GM03348 (cell line): Measurements from ENCODE around the gene AIRE.
"Not testable (repeated sequence)": the region's sequence is repeated elsewhere in the genome, so short reads cannot be mapped to it uniquely, and the experiment has no call there.

Source experiments
- DNase-seq: peaks from one replicate; pipeline ENCODE4 v3.0.0; 2012; ENCODE audit warnings: low spot score

Gene AIRE

DNA sequence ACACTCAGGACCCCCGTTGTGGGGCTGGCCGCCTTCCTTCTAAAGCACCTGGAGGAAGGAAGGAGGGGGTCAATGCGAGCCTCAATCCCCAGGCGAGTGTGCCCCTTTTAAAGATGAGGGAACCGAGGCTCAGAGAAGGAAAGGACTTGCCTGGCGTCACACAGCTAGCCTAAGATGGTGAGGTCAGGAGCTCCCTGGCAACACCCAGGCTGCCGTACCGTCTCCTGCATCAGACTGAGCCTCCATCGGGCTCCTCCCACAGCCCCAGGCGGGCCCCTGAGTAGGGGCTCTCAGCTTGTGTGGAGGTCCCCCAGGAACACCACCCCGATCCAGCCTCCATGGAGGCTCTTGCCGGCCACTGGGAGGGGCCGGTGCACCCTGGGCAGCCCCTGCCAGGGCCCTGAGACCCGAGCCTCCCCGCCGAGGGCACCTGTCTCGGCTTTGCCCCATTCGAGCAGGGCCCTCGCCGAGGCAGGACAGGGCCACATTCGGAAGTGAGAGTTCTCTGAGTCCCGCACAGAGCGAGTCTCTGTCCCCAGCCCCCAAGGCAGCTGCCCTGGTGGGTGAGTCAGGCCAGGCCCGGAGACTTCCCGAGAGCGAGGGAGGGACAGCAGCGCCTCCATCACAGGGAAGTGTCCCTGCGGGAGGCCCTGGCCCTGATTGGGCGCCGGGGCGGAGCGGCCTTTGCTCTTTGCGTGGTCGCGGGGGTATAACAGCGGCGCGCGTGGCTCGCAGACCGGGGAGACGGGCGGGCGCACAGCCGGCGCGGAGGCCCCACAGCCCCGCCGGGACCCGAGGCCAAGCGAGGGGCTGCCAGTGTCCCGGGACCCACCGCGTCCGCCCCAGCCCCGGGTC, at the start of gene AIRE:
TSS of gene AIRE (plus strand) at position 739 of the 855 bp plus-strand sequence. CDS start 131 bp downstream, outside the sequence.
- DNase-seq = peak; percentile 62

DNA sequence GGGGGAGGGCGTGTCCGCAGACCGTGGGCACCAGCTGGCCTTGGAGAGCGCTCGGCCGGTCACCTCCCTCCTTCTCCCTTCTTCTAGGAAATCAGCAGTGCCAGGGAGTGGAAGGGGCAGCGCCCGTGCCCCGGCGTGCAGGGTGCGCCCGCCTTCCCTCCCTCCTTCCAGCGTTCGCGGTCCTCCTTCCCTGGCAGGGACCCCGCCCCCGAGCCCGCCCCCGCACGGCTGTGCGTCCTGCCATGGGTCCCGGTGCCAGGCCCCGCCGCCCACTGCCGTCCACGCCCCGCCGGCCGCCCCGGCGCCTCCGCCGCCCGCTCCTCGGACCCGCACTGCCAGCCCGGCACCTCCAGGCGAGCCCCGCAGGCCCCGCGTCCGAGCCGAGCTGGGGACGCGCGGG, 45.3 kb upstream of the AIRE start:
- not testable (repeated sequence) for DNase-seq

DNA sequence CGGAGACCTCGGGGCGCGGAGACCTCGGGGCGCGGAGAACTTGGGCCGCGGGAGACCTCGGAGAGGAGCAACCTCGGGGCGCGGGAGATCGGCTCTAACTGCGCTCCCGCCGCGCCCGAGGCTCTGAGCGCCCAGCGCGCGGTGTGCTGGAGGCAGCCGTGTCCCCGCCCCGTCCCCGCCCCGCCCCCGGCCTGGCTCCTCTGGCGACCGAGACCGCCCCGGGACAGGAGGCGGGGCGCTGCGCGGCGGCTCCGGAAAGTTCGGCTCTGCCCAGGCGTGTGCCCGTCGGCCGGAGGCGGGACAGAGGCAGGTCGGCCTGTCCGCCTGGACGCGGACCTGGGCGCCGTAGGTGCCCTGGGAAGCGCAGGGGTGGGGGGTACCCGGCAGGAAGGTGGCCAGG, 44.8 kb upstream of the AIRE start, which contains the start of gene ICOSLG:
TSS of gene ICOSLG (minus strand) at position 102 of the 400 bp plus-strand sequence. CDS start 126 bp downstream, outside the sequence.
- not testable (repeated sequence) for DNase-seq

DNA sequence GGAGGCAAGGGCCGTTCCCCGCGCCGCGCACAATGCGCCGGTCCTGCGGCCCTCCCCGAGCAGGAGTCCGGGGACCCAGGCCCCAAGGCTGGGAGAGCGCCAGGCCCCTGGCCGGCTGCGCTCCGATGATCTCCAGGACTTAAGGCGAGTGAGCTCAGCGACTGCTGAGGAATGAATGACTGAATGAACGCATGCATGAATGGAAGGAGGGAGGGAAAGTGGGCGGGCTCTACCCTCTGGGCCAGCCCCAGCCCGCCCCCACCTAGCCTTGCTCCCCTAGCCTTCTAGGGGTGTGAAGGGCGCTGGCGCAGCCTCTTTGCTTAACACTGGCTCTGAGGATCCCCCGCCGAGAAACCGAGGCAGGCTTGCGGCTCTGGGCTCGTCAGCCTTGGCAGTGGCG, 44.4 kb upstream of the AIRE start:
- DNase-seq = not testable (repeated sequence)

DNA sequence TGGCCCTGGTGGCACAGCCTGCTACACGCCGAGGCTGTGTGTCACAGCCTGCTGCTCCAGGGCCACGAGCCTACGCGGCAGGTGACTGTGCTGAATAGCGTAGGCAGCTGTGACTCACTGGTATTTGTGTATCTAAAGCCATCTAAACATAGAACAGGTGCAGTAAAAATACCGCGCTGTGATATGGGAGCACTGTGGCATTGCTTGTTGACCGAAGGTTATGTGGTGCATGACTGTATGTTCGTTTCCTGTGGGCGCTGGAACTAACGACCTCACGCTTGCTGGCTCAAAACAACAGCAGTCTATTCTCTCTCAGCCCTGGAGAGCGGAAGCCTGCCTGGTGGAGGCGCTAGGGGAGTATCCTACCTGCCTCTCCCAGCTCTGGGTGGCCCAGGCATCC, 41.7 kb upstream of the AIRE start:
- DNase-seq = not testable (repeated sequence)

DNA sequence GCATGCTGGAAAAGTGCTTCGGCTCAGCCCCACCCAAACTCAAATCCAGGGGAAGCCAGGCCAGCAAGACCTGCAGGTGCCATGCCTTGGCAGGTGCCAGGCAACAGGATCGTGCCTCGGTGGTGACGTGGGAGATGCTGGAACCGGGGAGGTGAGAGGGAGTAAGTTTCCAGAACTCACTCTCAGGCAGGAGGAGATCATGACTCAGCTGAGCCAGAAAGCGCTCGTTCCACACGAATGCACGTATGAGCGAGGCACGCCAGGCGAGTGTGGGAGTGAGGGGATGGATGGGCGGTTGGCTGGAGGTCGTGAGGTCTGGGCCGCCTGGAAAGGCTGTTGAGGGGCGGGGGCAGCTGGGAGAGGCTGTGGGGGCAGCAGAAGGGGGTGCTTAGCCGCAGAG, 37.8 kb upstream of the AIRE start:
- DNase-seq = not testable (repeated sequence)

DNA sequence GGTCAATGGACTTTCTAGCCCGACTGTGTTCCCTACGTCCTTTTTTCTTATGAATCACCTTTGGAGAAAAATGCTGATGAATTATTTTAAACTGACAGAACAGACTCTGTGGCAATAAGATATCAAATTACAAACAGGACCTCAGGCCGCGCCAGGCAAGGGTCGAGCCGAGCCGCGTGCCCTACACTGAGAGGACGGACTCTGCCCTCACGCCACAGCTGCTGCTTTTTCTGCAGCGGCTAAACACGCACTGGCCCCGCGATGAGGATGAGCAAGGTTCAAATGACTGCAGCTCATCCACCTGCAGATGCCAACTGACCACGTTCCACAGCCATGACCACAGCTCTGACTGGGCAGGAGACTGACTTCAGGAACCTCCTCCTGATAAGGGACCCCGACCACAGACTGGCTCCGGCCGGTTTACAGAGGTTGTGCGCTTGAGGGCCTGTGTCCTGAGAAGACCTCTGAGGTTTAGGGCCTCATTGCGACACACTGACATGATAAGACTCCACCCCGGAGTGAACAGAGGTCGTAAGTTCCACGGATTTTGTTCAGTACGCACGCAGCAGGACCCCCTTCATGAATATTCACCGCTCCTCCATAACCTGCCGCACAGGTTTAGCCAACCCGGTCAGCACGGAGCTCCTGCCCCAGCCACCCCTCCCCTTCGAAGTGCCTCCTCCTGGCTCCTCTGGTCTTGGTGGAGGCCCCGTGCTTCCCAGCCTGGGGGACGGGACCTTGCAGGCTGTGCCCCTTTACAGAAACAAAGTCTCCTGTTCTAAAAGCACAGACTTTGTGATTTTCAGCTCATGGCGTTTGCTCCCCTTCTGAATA, 36.3 kb upstream of the AIRE start:
- not testable (repeated sequence) for DNase-seq

DNA sequence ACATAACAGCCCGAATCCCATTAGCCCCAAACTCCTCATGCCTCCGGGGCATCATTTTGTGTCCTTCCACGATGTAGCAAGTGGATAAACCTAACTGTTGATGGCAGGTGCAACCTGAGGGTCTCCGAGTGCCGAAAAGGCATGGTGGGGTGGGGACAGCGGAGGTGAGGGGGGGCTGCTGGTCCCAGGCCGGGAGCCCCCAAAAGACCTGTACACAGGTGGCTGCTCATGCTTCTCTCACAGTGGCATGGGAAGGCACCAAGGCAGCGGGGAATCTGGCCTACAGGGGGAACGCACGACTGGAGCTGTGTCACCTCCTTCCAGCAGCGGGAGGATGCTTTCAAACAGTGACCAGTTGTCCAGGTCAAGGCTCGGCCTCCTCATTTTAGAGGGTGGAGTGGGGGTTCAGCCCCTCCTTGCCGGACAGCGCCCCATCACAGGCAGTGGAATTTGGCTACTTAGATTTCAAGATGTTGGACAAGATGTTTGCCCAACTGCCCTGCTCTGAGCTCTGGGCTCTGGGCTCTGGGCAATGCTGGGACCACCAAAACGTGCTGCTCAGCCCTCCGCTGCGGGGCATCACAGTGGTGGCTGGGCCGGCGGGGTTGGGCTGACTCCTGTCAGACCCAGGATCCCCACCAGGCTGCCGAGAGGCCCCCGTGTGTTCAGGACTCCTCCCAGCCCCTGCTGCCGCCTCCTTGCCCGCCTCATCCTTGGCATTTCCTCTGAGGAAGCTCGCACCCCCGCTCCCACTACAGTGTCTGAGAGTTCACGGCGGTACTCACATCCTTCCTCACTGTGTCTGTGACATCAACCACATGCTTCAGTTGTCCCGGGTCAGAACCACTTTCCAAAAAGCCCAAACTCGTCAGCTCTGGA, 31.6 kb upstream of the AIRE start:
- DNase-seq = no peak

DNA sequence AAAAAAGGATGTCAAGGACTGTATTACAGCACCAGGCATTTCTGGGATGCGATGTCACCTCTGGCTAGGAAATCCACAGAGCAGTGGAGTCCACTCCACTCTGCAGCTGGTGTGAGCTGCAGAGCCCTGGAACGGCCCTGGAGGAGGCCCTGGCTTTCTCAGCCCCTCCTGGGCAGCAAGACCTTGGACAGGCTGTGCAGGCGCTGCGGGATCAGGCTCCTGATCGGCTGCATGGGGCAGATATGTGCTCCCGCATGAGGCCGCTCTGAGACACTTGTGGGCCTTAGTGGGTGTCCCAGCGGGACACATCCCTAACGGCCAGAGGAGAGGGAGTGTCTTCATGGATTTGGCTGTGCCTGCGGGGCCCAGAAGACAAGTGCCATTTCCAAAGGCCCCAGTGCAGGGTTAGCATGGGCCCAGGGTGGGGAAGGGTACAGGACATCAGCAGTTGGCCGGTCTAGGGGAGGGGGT, 30.1 kb upstream of the AIRE start:
- DNase-seq = no peak

DNA sequence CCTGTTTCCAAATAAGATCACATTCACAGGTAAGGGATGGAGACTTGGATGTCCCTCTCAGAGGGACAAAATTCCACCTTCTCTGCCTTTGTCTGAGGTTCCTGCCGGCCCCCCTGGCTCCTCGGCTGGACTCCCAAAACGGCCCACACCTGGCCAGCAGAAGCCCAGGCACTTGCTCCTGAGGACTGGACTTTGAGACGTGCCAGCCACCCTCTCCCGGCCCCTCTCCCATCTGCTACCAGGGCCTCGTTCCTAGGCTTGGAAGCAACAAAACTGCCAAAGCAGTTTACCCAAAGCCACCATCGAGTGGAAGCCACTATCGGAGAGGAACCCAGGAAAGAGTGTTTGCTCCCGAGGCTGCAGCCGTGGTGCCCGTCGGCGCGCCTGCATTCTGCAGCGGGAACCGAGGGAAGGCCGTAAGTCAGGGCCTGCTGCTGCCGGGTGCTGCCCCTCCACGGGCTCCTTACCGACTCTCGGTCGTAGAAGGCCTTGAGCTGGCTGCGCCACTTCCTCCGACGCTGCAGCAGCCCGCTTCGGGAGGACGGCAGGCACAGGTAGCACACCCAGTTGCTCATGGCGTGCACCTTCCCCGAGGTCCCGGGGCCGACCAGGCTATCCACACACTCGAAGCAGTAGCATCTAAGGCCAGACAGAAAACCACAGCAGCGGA, 27.5 kb upstream of the AIRE start:
- no peak for DNase-seq

DNA sequence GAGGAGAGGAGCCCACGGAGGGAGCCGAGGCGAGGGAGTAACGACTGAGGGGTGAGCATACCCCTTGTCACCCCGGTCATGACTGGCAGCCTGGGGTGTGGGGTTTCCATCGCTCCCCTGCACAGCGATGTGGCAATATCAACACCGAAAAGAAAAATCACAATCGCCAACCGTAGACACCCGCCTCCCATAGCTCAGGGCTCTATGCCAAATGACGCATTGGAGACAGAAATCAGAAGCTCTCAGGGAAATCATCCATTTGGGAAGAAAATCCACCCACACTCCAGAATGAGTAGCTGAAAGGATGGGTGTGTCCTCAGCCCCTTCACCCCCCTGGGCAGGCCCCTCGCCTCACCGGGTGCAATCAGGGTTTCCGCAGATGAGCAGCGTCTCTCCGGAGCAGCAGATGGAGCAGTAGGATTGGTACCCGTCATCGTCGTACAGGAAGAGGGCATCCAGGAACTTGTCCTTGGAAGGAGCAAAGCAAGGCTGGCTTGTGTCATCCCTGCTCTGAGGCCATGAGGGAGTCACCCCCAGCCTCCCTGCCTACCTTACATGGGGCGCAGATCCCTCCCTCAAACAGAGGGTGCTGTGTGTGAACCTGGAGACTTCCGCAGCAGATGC, 26.5 kb upstream of the AIRE start:
- DNase-seq = no peak

DNA sequence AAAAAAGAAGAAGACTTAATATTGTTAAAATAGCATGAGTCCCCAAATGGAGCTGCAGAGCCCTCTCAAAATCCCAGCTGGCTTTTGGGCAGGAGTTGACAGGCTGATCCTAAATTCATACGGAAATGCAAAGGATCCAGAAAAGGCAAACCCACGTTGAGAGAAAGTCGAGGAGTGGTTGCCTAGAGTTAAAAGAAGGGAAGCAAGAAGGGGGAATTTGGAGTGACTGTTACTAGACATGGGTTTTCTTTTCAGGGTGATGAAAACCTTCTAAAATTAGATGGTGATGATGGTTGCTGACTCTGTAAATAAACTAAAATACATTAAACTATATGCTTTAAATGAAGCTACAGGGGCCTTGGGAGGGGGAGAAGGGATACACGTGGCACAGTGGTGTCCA, 25.6 kb upstream of the AIRE start:
- no peak for DNase-seq

DNA sequence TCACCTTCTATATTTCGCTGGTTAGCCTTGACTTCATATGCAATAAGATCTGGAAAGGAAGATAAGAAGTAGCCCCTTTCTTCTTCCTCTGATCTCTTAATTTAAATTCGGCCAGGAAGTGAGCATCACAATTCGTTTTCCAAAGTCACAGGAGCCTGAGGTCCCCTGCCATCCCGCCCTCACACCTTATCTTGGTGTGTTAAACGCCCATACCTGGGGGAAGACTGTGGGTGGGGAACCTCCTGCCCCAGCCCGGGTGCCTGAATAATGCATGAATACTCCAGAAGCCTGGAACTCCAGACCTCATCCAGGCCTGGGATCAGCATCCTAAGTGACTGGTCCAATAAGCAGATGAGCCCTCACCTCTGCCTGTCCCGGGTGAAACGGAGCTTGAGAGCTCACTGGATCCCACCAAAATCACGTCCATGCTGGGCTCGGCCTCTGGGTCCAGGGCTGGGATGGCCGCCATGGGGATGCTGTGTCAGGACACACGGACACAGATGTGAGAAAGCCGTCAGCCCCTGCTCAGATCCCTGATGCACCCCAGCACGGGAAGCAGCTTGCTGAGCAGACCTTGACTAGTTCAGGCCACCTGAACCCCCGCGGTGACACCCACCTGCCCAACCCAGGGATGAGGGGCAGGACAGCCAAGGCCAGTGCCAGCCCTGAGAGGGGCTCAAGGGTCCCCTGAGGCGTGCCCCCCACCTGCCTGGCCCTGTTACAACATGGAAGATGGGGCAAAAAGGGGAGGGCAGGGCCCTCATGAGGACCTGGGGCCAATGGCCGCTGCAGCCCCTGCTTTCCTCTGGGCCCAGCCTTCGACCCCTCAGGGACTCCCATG, 24.7 kb upstream of the AIRE start:
- no peak for DNase-seq

DNA sequence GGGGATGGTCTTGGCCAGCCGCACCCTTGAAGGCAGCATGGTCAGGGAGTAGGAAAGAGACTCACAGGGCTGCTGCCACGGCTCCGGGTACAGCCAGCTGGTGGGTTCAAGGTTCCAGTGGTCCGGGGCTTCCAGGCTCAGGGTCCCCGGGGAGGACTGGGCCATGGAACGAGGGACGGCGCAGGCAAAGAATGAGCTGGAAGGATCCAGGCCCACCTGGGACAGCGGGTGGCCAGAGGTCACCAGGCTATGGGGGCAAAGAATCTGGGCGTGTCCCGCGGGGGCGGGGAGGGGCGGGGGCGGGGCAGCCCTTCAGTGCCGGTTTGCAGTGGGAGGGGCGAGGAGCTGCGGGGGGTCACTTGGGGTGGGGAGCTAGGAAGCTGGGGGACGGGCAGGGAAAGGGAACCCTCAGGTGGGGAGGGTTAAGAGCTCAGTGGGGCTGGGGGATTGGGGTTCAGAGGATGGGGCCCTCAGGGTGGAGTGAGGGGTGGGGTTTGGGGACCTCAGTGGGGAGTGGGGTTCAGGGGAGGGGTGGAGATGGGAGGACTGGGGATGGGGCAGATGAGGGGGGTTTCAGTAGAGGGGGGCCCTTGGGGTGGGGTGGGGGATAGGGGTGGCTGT, 23.9 kb upstream of the AIRE start, which contains the start of gene DNMT3L:
TSS of gene DNMT3L (minus strand) at position 223 of the 621 bp plus-strand sequence. CDS start 638 bp downstream, outside the sequence.
- DNase-seq = no peak

DNA sequence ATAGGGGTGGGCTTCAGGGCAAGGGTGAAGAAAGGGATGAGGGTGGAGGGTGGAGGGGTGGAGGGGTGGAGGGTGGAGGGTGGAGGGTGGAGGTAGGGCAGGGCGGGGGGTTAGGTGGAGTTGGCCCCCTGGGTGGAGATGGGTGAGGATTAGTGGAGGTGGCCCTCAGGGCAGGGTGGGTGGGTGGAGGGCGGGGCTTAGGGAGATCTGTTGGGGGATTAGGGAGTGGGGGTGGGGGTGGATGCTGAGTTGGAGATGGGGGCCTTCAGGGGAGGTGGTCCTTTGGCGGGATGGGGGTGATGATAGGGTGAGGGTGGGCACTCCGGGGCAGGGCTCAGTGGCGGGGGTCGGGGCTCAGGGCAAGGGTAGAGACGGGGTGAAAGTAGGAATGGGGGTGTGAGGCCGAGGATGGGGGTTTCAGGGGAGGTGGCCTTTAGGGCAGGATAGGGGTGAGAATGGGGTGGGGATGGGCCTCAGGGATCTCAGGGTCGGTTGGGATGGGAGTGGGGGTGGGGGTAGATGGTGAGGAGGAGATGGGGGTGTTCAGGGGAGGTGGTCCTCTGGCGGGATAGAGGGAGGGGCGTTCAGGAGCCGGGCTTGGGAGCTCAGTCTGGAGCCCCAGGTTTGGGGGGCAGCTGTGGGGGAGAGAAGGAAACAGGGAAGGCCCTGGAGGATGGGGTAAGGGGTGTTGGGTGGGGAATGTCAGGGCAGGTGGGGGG, 23.2 kb upstream of the AIRE start:
- no peak for DNase-seq

DNA sequence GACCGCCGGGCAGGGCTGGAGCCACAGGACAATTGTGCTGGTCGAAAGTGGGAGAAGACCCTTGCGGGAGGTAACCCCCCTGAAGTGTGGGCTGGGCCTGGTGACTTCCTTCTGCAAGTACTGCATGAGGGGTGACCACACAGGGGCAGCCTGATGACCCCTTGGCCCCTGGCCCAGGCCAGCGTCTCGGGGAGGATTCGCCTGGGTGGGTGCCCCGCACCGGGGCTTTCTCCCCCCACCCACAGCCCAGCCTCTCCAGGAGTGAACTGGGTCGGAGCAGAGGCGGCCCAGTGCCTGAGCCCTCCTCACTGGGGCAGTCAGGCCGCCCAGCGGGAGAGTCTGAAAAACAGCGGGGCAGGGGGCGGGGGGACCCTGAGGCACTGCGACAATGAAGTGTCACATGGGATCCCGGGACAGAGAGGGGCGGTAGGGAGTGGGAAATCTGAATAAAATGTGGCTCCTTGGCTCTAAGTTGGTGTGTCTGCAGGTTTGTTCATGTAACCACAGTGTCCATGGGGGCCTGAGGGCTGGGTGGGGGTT, 22.4 kb upstream of the AIRE start:
- DNase-seq = no peak

DNA sequence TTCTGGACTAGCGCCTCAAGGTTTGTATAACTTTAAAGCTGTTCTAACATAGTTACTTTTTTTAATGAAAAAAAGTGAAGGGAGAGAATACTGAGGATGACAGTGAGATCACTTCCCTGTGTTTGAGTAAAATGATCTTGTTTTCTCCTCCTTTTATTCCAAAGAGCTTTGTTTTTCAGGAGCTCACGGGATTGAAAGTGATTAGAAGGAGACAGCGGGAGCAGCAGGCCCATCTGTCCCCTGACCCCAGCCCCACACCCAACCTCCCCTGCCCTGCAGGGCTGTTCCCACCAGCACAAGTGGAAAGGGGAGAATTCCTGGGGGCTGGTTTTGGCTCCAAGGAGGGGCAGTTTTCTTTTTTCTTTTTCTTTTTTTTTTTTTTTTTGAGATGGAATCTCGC, 21.9 kb upstream of the AIRE start:
- no peak for DNase-seq

DNA sequence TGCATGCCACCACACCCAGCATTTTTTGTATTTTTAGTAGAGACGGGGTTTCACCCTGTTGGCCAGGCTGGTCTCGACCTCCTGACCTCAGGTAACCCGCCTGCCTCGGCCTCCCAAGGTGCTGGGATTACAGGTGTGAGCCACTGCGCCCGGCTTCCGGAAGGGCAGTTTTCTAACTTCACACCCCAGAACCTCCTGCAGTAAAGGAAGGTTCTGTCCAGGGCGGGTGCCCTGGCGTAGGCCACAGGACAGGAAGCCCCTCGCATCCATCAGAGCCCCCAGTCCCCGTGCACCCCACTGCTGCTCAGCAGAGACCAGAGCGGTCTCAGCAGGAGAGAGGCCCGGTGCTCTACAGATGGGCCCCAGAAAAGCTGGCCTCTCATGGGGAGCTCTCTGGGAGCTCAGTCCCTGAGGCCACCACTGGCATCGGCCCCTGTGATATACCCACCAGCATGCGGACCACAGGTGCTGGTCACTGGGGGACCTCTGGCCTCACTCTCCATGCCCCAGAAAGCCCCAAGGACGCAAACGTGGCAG, 19.9 kb upstream of the AIRE start:
- no peak for DNase-seq
